Fibroblast of lung (primary cell): ENCODE data around the gene SORCS2. TPM values are rescaled to one million over a fixed set of nuclear protein-coding genes. Genes with fewer than 3 reads are reported as not detected.

Experiments
- DNase-seq, 2 donors: peaks; one replicate each; pipeline versions ENCODE4 v3.0.0 to v3.0.0-alpha.2; 2010; ENCODE audit warnings: low read depth in 2 of 2
- H2AFZ ChIP-seq: 2 replicates; pipeline ENCODE4 v1.5.1; 2012; ENCODE audit warnings: low read length, control low read depth, inconsistent platforms
- H3K27ac ChIP-seq: 2 replicates; pipeline ENCODE4 v1.5.1; 2011; ENCODE audit warnings: low read length, control low read depth; ENCODE audit not compliant: insufficient read depth
- H3K27me3 ChIP-seq: 2 replicates; pipeline ENCODE4 v1.5.1; 2011; ENCODE audit warnings: mild to moderate bottlenecking, low read length; ENCODE audit not compliant: control insufficient read depth, insufficient read depth
- H3K36me3 ChIP-seq: 2 replicates; pipeline ENCODE4 v1.5.1; 2011; ENCODE audit warnings: low read length; ENCODE audit not compliant: control insufficient read depth, insufficient read depth
- H3K4me1 ChIP-seq: 2 replicates; pipeline ENCODE4 v1.5.1; 2011; ENCODE audit warnings: low read length; ENCODE audit not compliant: control insufficient read depth, insufficient read depth; ENCODE audit errors: extremely low read depth
- H3K4me2 ChIP-seq: 2 replicates; pipeline ENCODE4 v1.5.1; 2011; ENCODE audit warnings: low read length, control low read depth; ENCODE audit not compliant: insufficient read depth; ENCODE audit errors: extremely low read depth
- H3K4me3 ChIP-seq, 4 experiments: fragments of 200-600 bp in 1 of 4; sonication (generic) in 1 of 4; replicated peaks in 1 of 4; 2 replicates each; pipeline ENCODE4 v1.5.1; 2011 to 2016; ENCODE audit warnings: low read length in 4 of 4, low read depth in 3 of 4, mild to moderate bottlenecking in 3 of 4, control low read depth in 2 of 4, inconsistent platforms in 1 of 4, mixed read lengths in 1 of 4; ENCODE audit not compliant: insufficient read depth in 1 of 4; ENCODE audit errors: control extremely low read depth in 1 of 4
- H3K79me2 ChIP-seq: 2 replicates; pipeline ENCODE4 v1.5.1; 2012; ENCODE audit warnings: mild to moderate bottlenecking, low read length, inconsistent platforms; ENCODE audit not compliant: control insufficient read depth, insufficient read depth
- H3K9ac ChIP-seq: 2 replicates; pipeline ENCODE4 v1.5.1; 2011; ENCODE audit warnings: mild to moderate bottlenecking, low read length, control low read depth; ENCODE audit not compliant: insufficient read depth
- H3K9me3 ChIP-seq: 2 replicates; pipeline ENCODE4 v1.5.1; 2012; ENCODE audit warnings: low read depth, low read length; ENCODE audit not compliant: control insufficient read depth, insufficient read depth
- H4K20me1 ChIP-seq: 2 replicates; pipeline ENCODE4 v1.5.1; 2011; ENCODE audit warnings: low read length; ENCODE audit not compliant: control insufficient read depth, insufficient read depth; ENCODE audit errors: extremely low read depth
- CTCF ChIP-seq, 2 donors: IDR thresholded peaks in 1 of 2; conservative IDR thresholded peaks in 1 of 2; 1 replicate in 1 of 2; 2 replicates in 1 of 2; pipeline ENCODE4 v1.5.1; 2011 to 2012; ENCODE audit warnings: low read length in 2 of 2, control low read depth in 1 of 2, inconsistent platforms in 1 of 2, low read depth in 1 of 2, mild to moderate bottlenecking in 1 of 2
- EZH2 ChIP-seq: IDR thresholded peaks from 2 replicates; pipeline ENCODE4 v1.5.1; 2012; ENCODE audit warnings: low read length, control low read depth, mild to moderate bottlenecking; ENCODE audit errors: missing control alignments
- polyA plus RNA-seq, 2 donors: library from polyadenylated mRNA; depleted of rRNA in 1 of 2; stranded (reverse) in 1 of 2; unstranded in 1 of 2; fragments of >200 nt; gene quantifications; 2 replicates each; pipeline ENCODE4 v1.2.1, GENCODE V29; 2011 to 2012; ENCODE audit warnings: missing spikeins in 1 of 2
- total RNA-seq: library from RNA; depleted of rRNA; stranded (reverse); fragments of >200 nt; gene quantifications from 2 replicates; pipeline ENCODE4 v1.2.1, GENCODE V29; 2014

The SORCS2 gene
- total and polyA plus RNA-seq, 2 donors (not counting 1 experiment from before 2014, with no cell fraction given) = 0.17 to 0.41 TPM

- TF ChIP-seq EZH2 (no peak), CTCF (conservative IDR thresholded peaks at IDR 0.05 in 1 of 2, IDR thresholded peaks at IDR 0.05 in 1 of 2; ENCODE audit: low read depth in 1 of 2, low read length in 2 of 2) (no peak)
- Histone ChIP-seq H3K27ac (no peak overlapping the region), H3K36me3 (no peaks in the 10 kb centered on the region), H2AFZ (no peak overlapping the region), H3K9me3 (no peaks in the 10 kb centered on the region), H3K27me3 (peaks cover 4% of the 10 kb centered on the region), H3K9ac (no peak overlapping the region), H4K20me1 (no peaks in the 10 kb centered on the region), H3K4me1 (no peaks in the 10 kb centered on the region), H3K79me2 (no peaks in the 10 kb centered on the region), H3K4me3 (no peak overlapping the region), H3K4me2 (no peak overlapping the region)
- no peak for DNase-seq
These were observed 77.8 kb downstream of the SORCS2 start for GRCh38 chr4:7270121-7270520.

GRCh38 chr4:7272404-7272803 lies 80.1 kb downstream of the SORCS2 start:
- no peak for DNase-seq
- no peaks in the 10 kb centered on the region for H3K79me2 ChIP-seq
- H4K20me1 ChIP-seq = no peaks in the 10 kb centered on the region
- TF ChIP-seq EZH2 (no peak), CTCF (conservative IDR thresholded peaks at IDR 0.05 in 1 of 2, IDR thresholded peaks at IDR 0.05 in 1 of 2; ENCODE audit: low read depth in 1 of 2, low read length in 2 of 2) (no peak)
- no peak overlapping the region for H2AFZ ChIP-seq
- H3K27me3 ChIP-seq = peaks cover 4% of the 10 kb centered on the region
- H3K4me2 ChIP-seq = no peak overlapping the region
- no peaks in the 10 kb centered on the region for H3K36me3 ChIP-seq
- no peak overlapping the region for H3K4me3 ChIP-seq
- H3K4me1 ChIP-seq = no peaks in the 10 kb centered on the region
- H3K9me3 ChIP-seq = no peaks in the 10 kb centered on the region
- H3K27ac ChIP-seq = no peak overlapping the region
- no peak overlapping the region for H3K9ac ChIP-seq

- no peak overlapping the region for H3K4me2 ChIP-seq
- no peaks in the 10 kb centered on the region for H3K9me3 ChIP-seq
- H4K20me1 ChIP-seq = no peaks in the 10 kb centered on the region
- DNase-seq = no peak
- TF ChIP-seq CTCF (conservative IDR thresholded peaks at IDR 0.05 in 1 of 2, IDR thresholded peaks at IDR 0.05 in 1 of 2; ENCODE audit: low read depth in 1 of 2, low read length in 2 of 2) = no peak
- TF ChIP-seq EZH2 = no peak
- H2AFZ ChIP-seq = no peak overlapping the region
- no peak overlapping the region for H3K4me3 ChIP-seq
- no peaks in the 10 kb centered on the region for H3K4me1 ChIP-seq
- no peaks in the 10 kb centered on the region for H3K36me3 ChIP-seq
- no peak overlapping the region for H3K27ac ChIP-seq
- no peaks in the 10 kb centered on the region for H3K79me2 ChIP-seq
- H3K27me3 ChIP-seq = peaks cover 4% of the 10 kb centered on the region
- no peak overlapping the region for H3K9ac ChIP-seq
These were observed 81.5 kb downstream of the SORCS2 start for GRCh38 chr4:7273738-7274297.
